Choroid plexus epithelial cell (primary cell): ENCODE results near the gene NKAIN2.
"Not testable (repeated sequence)": the region's sequence is repeated elsewhere in the genome, so short reads cannot be mapped to it uniquely, and the experiment has no call there.

ENCODE experiments used
- DNase-seq: peaks from one replicate; pipeline ENCODE4 v3.0.0-alpha.2; 2010; ENCODE audit warnings: low read depth
- H3K4me3 ChIP-seq: 2 replicates; pipeline ENCODE4 v1.5.1; 2011; ENCODE audit warnings: low read depth, mild to moderate bottlenecking, control low read depth, low read length, moderate library complexity
- TF ChIP-seq, protein P1 (sequence below): conservative IDR thresholded peaks from 2 replicates; pipeline ENCODE4 v1.5.1; 2011; ENCODE audit warnings: low read depth, mild to moderate bottlenecking, control low read depth, inconsistent platforms, low read length, moderate library complexity

Gene NKAIN2

DNA sequence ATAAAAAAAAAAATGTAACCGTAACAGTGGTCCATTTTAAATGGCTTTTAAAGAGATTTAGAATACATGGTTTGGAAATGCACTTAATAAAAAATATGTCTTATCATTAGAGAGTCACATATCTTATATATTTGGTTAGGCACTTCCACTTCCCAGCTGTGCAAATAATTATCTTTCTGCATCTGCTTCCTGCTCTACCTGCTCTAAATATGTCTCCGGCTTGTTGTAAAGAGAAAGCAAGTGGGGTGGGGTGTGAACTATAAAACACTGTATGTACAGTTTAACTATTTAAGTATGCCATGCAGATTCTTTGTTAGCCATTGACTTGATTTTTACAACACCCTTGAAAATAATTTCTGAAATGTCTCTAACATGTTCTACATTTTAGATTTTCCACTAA is 106.3 kb downstream of the NKAIN2 start:
- no peak for DNase-seq
- TF ChIP-seq, protein P1, sequence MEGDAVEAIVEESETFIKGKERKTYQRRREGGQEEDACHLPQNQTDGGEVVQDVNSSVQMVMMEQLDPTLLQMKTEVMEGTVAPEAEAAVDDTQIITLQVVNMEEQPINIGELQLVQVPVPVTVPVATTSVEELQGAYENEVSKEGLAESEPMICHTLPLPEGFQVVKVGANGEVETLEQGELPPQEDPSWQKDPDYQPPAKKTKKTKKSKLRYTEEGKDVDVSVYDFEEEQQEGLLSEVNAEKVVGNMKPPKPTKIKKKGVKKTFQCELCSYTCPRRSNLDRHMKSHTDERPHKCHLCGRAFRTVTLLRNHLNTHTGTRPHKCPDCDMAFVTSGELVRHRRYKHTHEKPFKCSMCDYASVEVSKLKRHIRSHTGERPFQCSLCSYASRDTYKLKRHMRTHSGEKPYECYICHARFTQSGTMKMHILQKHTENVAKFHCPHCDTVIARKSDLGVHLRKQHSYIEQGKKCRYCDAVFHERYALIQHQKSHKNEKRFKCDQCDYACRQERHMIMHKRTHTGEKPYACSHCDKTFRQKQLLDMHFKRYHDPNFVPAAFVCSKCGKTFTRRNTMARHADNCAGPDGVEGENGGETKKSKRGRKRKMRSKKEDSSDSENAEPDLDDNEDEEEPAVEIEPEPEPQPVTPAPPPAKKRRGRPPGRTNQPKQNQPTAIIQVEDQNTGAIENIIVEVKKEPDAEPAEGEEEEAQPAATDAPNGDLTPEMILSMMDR: no peak
- no peak overlapping the region for H3K4me3 ChIP-seq

DNA sequence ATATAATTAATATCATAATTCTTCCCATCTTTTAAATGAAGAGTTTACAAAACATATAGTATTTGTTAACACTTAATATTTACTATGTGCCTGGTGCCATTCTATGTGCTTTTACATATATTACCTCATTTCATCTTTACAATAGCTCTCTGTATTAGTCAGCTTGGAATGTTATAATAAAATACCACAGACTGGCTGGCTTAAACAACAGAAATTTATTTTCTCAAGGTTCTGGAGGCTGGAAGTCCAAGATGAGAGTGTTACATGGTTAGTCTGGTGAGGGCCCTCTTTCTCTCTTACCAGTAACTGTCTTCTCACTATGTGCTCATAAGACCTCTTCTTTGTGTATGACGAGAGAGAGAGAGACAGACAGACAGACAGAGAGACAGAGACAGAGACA is 110.2 kb downstream of the NKAIN2 start:
- peak; percentile 56 for DNase-seq
- TF ChIP-seq, protein P1: no peak
- H3K4me3 ChIP-seq: no peak overlapping the region

GRCh38 chr6:123923379-123923778 is 119.7 kb downstream of the NKAIN2 start:
- H3K4me3 ChIP-seq, DNase-seq: not testable (repeated sequence)

- TF ChIP-seq, protein P1: no peak
- DNase-seq: peak; percentile 34
- no peak overlapping the region for H3K4me3 ChIP-seq
Measured at GRCh38 chr6:123925350-123925749, 121.7 kb downstream of the NKAIN2 start.

DNA sequence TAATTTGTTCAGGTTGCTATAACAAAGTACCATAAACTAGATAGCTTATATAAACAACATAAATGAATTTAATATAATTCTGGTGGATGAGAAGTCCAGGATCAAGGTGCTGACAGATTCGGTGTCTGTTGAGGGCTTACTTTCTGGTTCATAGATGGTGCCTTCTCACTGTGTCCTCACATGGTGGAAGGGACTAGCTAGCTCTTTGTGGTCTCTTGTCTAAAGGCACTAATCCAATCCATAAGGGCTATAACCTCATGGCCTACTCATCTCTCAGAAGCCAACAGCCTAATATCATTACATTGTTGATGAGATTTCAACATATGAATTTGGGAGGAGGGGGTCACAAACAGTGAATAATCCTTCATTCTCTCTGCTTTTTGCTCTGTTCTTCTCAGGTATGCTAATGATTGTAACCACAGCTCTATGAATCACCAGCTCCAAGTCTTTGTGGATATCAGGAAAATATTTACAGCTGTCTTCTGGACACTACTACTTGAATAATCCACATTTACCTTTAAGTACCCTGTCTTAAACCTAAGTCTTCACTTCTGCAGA is 122.3 kb downstream of the NKAIN2 start:
- peak; percentile 34 for DNase-seq
- TF ChIP-seq, protein P1: no peak
- H3K4me3 ChIP-seq: no peak overlapping the region

DNA sequence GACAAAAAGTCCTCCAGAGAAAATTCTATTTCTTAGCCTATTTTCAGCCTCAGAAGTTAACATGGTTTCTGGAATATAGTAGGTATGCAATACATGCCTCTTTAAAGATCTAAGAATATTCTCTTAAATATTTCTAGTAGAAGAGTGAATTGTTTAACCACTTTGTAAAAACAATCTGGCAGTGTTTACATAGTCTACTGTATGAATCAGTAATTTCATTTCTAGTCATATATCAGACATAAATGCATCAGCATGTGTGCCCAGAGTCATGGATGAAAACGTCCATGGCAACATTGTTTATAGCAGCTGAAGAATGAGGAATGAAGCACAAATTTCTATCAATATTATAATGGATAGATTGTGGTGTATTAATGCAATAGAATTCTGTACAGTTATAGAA is 124.9 kb downstream of the NKAIN2 start:
- TF ChIP-seq, protein P1: no peak
- H3K4me3 ChIP-seq: no peak overlapping the region
- peak; percentile 14 for DNase-seq

DNA sequence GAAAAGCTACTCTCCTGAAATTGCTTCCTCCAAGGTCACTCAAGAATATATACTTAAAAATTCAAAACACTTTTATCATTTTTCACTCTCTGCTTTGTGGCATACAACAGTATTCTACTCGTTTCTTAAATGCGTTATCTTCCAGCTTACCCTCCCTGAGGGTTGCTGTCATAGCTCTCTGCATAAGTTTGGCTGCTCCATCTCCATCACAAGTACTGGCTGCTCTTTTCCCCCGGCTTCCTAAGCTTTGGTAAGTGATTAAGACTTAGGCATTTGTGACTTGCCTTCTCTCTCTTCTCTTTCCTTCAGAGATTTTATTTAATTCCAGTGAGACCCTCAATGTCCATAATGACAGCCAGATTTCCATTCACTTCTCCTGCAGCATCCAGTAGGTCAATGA is 128.3 kb downstream of the NKAIN2 start:
- no peak overlapping the region for H3K4me3 ChIP-seq
- DNase-seq: no peak
- TF ChIP-seq, protein P1: no peak
